Smooth muscle cell of the coronary artery (primary cell): ENCODE results near the gene MT1F. TPM values are rescaled to one million over a fixed set of nuclear protein-coding genes. Genes with fewer than 3 reads are reported as not detected.

ENCODE experiments used
- total RNA-seq: library from RNA; depleted of rRNA; stranded (reverse); fragments of >200 nt; gene quantifications from 2 replicates; pipeline ENCODE4 v1.2.3, GENCODE V29; 2014; ENCODE audit warnings: low replicate concordance

Gene MT1F
- total RNA-seq, result 1.2 TPM in 1 of 2 replicates, not detected in the other

GRCh38 chr16:56657555-56658326, at the start of gene MT1F:
Gene MT1F (plus strand): TSS chr16:56657959. CDS start chr16:56658059, 100 bp downstream.

GRCh38 chr16:56608043-56608875, 49.5 kb upstream of the MT1F start, which contains the start of gene MT2A:
Gene MT2A (plus strand): TSS chr16:56608584. CDS start chr16:56608656, 72 bp downstream.

DNA sequence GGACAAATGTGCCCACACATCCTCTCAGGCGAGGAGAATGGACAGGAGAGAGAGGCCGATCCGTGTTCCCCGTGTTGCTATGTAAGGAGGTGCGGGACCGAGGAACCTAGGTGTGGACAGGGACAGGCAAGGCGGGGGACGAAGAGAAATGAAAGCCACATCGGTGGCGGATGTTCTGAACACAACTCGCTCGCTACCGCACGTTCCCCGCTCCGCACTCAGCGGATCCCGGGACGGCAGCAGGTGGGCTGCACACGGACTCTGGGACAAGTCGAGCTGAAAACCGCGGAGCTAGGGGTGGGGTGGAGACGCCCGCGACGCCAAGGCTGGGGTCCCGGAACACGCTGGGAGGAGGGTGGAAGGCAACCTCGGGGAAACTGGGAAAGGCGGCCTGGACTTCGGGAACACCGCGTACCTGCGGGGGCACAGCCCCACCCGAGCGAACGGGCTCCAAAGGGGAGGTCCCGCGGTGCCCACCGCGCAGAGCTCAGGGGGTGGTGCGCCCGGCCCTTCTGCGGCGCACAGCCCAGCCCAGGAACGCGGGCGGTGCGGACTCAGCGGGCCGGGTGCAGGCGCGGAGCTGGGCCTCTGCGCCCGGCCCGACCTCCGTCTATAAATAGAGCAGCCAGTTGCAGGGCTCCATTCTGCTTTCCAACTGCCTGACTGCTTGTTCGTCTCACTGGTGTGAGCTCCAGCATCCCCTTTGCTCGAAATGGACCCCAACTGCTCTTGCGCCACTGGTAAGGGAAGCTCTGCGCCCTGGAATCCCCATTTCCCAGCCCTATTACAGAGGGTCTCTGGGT, 32.4 kb upstream of the MT1F start, which contains the start of gene MT1E:
Gene MT1E, plus strand, starts transcription at position 642 of the 803 bp plus-strand sequence. Its CDS starts 71 bp downstream, at position 713.

GRCh38 chr16:56632156-56632847, 25.5 kb upstream of the MT1F start, which contains the start of gene MT1M:
Gene MT1M (plus strand): TSS chr16:56632659. CDS start chr16:56632732, 73 bp downstream.

GRCh38 chr16:56637814-56638750, 19.7 kb upstream of the MT1F start, which contains the start of gene MT1A:
Gene MT1A (plus strand): TSS chr16:56638666. CDS start chr16:56638739, 73 bp downstream.

GRCh38 chr16:56651586-56651985, 6.2 kb upstream of the MT1F start, which contains the start of gene MT1B:
Gene MT1B (plus strand): TSS chr16:56651886. CDS start chr16:56651954, 68 bp downstream.

DNA sequence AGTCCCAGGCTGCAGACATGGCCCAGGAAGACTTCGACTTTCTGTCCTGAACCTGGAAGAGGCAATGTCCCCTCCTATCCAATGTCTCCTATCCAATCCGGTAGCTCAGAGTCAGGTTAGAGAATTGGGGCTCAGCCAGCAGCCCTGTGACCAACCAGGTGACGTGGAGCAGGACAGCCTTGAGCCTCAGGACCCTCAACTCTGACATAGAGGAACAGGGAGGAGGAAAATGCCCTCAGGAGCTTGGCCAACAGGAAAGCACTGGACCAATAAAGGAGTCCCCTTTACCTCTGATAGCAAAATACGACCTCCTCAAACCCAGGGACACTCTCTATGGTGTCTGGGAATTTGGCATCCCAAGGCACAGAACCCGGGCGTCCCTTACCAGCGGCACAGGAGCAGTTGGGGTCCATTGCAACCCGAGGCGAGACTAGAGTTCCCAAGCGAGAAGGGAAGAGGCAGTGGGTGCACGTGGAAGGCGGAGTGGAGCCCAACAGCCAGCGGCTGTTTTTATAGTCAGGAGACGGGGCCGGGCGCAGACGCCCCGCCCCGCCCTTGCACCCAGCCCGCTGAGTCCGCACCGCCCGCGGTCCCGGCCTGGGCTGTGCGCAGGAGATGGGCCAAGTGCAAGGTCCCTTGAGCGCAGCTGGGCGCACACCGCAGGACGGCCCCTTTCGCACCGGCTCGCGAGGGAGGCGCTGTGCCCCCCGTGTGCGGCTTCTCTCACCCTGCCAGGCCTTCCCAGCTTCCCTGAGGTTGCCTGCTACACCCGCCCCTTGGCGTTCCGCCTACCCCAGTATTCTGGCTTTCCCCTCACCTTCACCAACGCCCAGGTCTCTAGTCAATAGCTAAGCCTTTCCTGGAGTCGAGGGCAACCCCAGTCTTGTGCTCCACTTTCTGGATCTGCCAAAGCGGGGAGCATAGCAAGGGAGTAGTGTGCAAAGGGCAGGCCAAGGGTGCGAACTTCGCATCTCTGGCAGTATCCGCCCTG, 10.1 kb downstream of the MT1F start, which contains the start of gene MT1G:
Gene MT1G, minus strand, starts transcription at position 485 of the 991 bp plus-strand sequence. Its CDS starts 72 bp downstream, at position 413.

GRCh38 chr16:56669005-56669839, 11.5 kb downstream of the MT1F start, which contains the start of gene MT1H:
Gene MT1H (plus strand): TSS chr16:56669814. CDS start chr16:56669885, 71 bp downstream.

GRCh38 chr16:56681939-56682702, 24.4 kb downstream of the MT1F start, which contains the start of gene MT1X:
Gene MT1X (plus strand): TSS chr16:56682470. CDS start chr16:56682541, 71 bp downstream.

Other genes with a start within 250 kb of the MT1F start
- gene AMFR, start 232.4 kb upstream of the MT1F start, total RNA-seq, result 204 and 465 TPM in 2 replicates
- 44.2 and 51.2 TPM in 2 replicates for gene NUDT21, start 206.6 kb upstream of the MT1F start, total RNA-seq
- gene OGFOD1, start 206.4 kb upstream of the MT1F start, total RNA-seq, result 27.1 and 92.2 TPM in 2 replicates
- 39.0 and 91.0 TPM in 2 replicates for gene BBS2, start 137.9 kb upstream of the MT1F start, total RNA-seq
- gene MT4, start 92.9 kb upstream of the MT1F start, total RNA-seq, result not detected in 2 replicates
- 0.70 TPM in 1 of 2 replicates, not detected in the other for gene MT3, start 68.4 kb upstream of the MT1F start, total RNA-seq
- gene MT2A, start 49.4 kb upstream of the MT1F start, total RNA-seq, result 37.4 and 62.2 TPM in 2 replicates
- gene MT1E, start 32.2 kb upstream of the MT1F start, total RNA-seq, result 147 and 148 TPM in 2 replicates
- gene MT1M, start 25.3 kb upstream of the MT1F start, total RNA-seq, result 2.0 and 9.5 TPM in 2 replicates
- 1.7 TPM in 1 of 2 replicates, not detected in the other for gene MT1A, start 19.3 kb upstream of the MT1F start, total RNA-seq
- gene MT1B, start 6.1 kb upstream of the MT1F start, total RNA-seq, result not detected in 2 replicates
- gene MT1G, start 10.1 kb downstream of the MT1F start, total RNA-seq, result not detected in 2 replicates
- not detected in 2 replicates for gene MT1H, start 11.9 kb downstream of the MT1F start, total RNA-seq
- gene MT1X, start 24.5 kb downstream of the MT1F start, total RNA-seq, result 19.2 and 55.7 TPM in 2 replicates
- gene NUP93, start 72.2 kb downstream of the MT1F start, total RNA-seq, result 42.6 and 72.0 TPM in 2 replicates
- gene SLC12A3, start 207.2 kb downstream of the MT1F start, total RNA-seq, result under 0.01 TPM in 1 of 2 replicates, not detected in the other